WTC11 (cell line): ENCODE data around the gene CNST. TPM values are rescaled to one million over a fixed set of nuclear protein-coding genes. Genes with fewer than 3 reads are reported as not detected.

ENCODE experiments used
- ATAC-seq: fragments of 200-7000 bp; cut with Tn5 transposase; 2 replicates; pipeline ENCODE4 v1.10.0; 2021; ENCODE audit warnings: mild to moderate bottlenecking, moderate library complexity
- CTCF ChIA-PET: fragments of 300-600 bp; sonication (Branson Sonifier 250); formaldehyde crosslinking; loops from one replicate; lab custom pipeline; 2021; ENCODE audit warnings: antibody characterized with exemption; lab: Charles Lee
- POLR2A ChIA-PET: fragments of 350-600 bp; sonication (Branson Sonifier 250); formaldehyde crosslinking; loops from one replicate; lab custom pipeline; 2021; ENCODE audit warnings: antibody characterized with exemption; lab: Charles Lee
- DNase-seq: peaks from one replicate; pipeline ENCODE4 v3.0.0; 2021; ENCODE audit warnings: low spot score
- H3K27ac Mint-ChIP-seq: 2 replicates; pipeline ENCODE4 v1.8.0; 2021; ENCODE audit warnings: mixed read lengths
- H3K27me3 Mint-ChIP-seq: 2 replicates; pipeline ENCODE4 v1.8.0; 2021; ENCODE audit warnings: low read depth, mild to moderate bottlenecking, moderate library complexity, mixed read lengths
- H3K36me3 Mint-ChIP-seq: 2 replicates; pipeline ENCODE4 v1.8.0; 2021; ENCODE audit warnings: mixed read lengths
- H3K4me1 Mint-ChIP-seq: 2 replicates; pipeline ENCODE4 v1.8.0; 2022; ENCODE audit warnings: mixed read lengths
- H3K4me3 Mint-ChIP-seq: 2 replicates; pipeline ENCODE4 v1.8.0; 2021; ENCODE audit warnings: mild to moderate bottlenecking, moderate library complexity, mixed read lengths
- H3K9me3 Mint-ChIP-seq: 2 replicates; pipeline ENCODE4 v1.8.0; 2021; ENCODE audit warnings: mixed read lengths
- CREM ChIP-seq: sonication (generic); formaldehyde crosslinking; IDR thresholded peaks from 2 replicates; pipeline ENCODE4 v1.8.1; 2022; ENCODE audit warnings: mild to moderate bottlenecking, missing genetic modification reagents, moderate library complexity
- FOXK1 ChIP-seq: sonication (generic); formaldehyde crosslinking; IDR thresholded peaks from 2 replicates; pipeline ENCODE4 v1.8.0; 2022; ENCODE audit warnings: mild to moderate bottlenecking, moderate library complexity, missing genetic modification reagents
- GRHL2 ChIP-seq: fragments of 250-450 bp; sonication (Bioruptor Pico); IDR thresholded peaks from 2 replicates; pipeline ENCODE4 v1.8.0; 2022; ENCODE audit warnings: mild to moderate bottlenecking, moderate library complexity; ENCODE audit not compliant: insufficient replicate concordance, severe bottlenecking
- NFE2L1 ChIP-seq: sonication (generic); formaldehyde crosslinking; IDR thresholded peaks from 2 replicates; pipeline ENCODE4 v1.8.1; 2023; ENCODE audit warnings: missing genetic modification reagents
- PRRX2 ChIP-seq: fragments of 250-450 bp; sonication (Bioruptor Pico); IDR thresholded peaks from 2 replicates; pipeline ENCODE4 v1.8.0; 2021; ENCODE audit warnings: mild to moderate bottlenecking
- RELA ChIP-seq: sonication (generic); formaldehyde crosslinking; IDR thresholded peaks from 2 replicates; pipeline ENCODE4 v1.8.1; 2022; ENCODE audit warnings: missing genetic modification reagents, mild to moderate bottlenecking, borderline replicate concordance
- SP1 ChIP-seq: sonication (generic); formaldehyde crosslinking; conservative IDR thresholded peaks from 2 replicates; pipeline ENCODE4 v1.8.1; 2022; ENCODE audit warnings: missing genetic modification reagents
- ZNF121 ChIP-seq: sonication (generic); formaldehyde crosslinking; IDR thresholded peaks from 2 replicates; pipeline ENCODE4 v1.8.0; 2023; ENCODE audit warnings: missing genetic modification reagents
- ZNF423 ChIP-seq: fragments of 250-450 bp; sonication (Bioruptor Pico); IDR thresholded peaks from 2 replicates; pipeline ENCODE4 v2.1.2; 2022; ENCODE audit warnings: mild to moderate bottlenecking, moderate library complexity
- total RNA-seq: library from RNA; stranded (reverse); gene quantifications from 3 replicates; pipeline ENCODE4 v1.2.3, GENCODE V29; 2021
- TF ChIP-seq, protein P1 (sequence below): fragments of 200-600 bp; IDR thresholded peaks from 2 replicates; pipeline ENCODE4 v1.8.0; 2022; ENCODE audit warnings: antibody characterized with exemption
- TF ChIP-seq, protein P2 (sequence below): sonication (generic); formaldehyde crosslinking; conservative IDR thresholded peaks from 2 replicates; pipeline ENCODE4 v1.8.1; 2023; ENCODE audit warnings: mild to moderate bottlenecking, low read depth, missing genetic modification reagents, moderate library complexity
- TF ChIP-seq, protein P3 (sequence below): fragments of 250-450 bp; sonication (Bioruptor Pico); IDR thresholded peaks from 2 replicates; pipeline ENCODE4 v2.1.2; 2022; ENCODE audit warnings: mild to moderate bottlenecking, moderate library complexity
- TF ChIP-seq, protein P4 (sequence below): sonication (generic); formaldehyde crosslinking; IDR thresholded peaks from 2 replicates; pipeline ENCODE4 v1.8.1; 2023; ENCODE audit warnings: mild to moderate bottlenecking, moderate library complexity, missing genetic modification reagents
- TF ChIP-seq, protein P5 (sequence below): sonication (generic); formaldehyde crosslinking; IDR thresholded peaks from 2 replicates; pipeline ENCODE4 v1.8.1; 2023; ENCODE audit warnings: mild to moderate bottlenecking, missing genetic modification reagents, borderline replicate concordance
- TF ChIP-seq, protein P6 (sequence below): sonication (generic); formaldehyde crosslinking; IDR thresholded peaks from 2 replicates; pipeline ENCODE4 v1.8.1; 2023; ENCODE audit warnings: mild to moderate bottlenecking, missing genetic modification reagents, moderate library complexity
- TF ChIP-seq, protein P7 (sequence below): sonication (generic); formaldehyde crosslinking; IDR thresholded peaks from 2 replicates; pipeline ENCODE4 v1.8.1; 2023; ENCODE audit warnings: mild to moderate bottlenecking, missing genetic modification reagents, moderate library complexity
- TF ChIP-seq, protein P8 (sequence below): sonication (generic); formaldehyde crosslinking; IDR thresholded peaks from 2 replicates; pipeline ENCODE4 v1.8.0; 2022; ENCODE audit warnings: mild to moderate bottlenecking, missing genetic modification reagents

CNST gene
- total RNA-seq, 1 experiment from 2014 or later, result 18.4 TPM

DNA sequence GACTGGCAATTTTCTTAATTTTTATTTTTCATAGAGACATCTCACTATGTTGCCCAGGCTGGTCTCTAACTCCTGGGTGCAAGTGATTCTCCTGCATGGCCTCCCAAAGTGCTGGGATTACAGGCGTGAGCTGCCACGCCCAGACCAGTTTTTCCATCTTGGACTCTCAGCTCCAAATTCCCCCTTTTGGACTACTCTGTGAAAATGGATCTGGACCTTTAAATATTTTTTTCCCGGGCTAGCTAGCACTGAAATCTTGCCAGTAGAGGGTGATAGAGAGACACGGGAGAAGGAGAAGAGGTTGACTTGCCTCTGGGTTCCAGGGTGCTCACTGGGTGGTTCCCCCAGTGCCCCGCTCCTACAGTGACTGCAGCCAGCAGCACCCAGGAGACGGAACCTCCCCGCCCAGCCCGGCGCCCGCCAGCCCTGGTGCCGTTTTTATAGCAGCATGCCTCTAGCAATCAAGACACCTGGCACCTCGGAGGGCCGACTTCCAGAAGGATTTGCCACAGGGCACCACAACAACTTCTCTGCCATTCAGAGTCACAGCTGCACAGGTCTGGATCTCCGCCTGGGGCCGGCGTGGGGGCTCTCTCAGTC lies 123.3 kb downstream of the CNST start:
- H3K36me3 Mint-ChIP-seq, result peaks cover 19% of the 10 kb centered on the region
- H3K4me3 Mint-ChIP-seq, result no peak overlapping the region
- no peaks in the 10 kb centered on the region for H3K4me1 Mint-ChIP-seq
- DNase-seq, result peak; percentile 49
- ChIA-PET CTCF (interaction anchor here (0.6 to 2.2 kb wide), 20 partner anchors 9 to 636 kb away, joined by 3 to 17 read pairs (median 4); partner anchors contain the start of genes CNST, SCCPDH and TFB2M), POLR2A (no interaction called here)
- no peak overlapping the region for H3K27ac Mint-ChIP-seq
- H3K9me3 Mint-ChIP-seq, result peaks cover 20% of the 10 kb centered on the region
- peak; percentile 87 for ATAC-seq
- TF ChIP-seq, protein P1, sequence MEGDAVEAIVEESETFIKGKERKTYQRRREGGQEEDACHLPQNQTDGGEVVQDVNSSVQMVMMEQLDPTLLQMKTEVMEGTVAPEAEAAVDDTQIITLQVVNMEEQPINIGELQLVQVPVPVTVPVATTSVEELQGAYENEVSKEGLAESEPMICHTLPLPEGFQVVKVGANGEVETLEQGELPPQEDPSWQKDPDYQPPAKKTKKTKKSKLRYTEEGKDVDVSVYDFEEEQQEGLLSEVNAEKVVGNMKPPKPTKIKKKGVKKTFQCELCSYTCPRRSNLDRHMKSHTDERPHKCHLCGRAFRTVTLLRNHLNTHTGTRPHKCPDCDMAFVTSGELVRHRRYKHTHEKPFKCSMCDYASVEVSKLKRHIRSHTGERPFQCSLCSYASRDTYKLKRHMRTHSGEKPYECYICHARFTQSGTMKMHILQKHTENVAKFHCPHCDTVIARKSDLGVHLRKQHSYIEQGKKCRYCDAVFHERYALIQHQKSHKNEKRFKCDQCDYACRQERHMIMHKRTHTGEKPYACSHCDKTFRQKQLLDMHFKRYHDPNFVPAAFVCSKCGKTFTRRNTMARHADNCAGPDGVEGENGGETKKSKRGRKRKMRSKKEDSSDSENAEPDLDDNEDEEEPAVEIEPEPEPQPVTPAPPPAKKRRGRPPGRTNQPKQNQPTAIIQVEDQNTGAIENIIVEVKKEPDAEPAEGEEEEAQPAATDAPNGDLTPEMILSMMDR, result peak; percentile 47
- no peak for TF ChIP-seq RELA (CRISPR knock-in tag)
- TF ChIP-seq, protein P2, sequence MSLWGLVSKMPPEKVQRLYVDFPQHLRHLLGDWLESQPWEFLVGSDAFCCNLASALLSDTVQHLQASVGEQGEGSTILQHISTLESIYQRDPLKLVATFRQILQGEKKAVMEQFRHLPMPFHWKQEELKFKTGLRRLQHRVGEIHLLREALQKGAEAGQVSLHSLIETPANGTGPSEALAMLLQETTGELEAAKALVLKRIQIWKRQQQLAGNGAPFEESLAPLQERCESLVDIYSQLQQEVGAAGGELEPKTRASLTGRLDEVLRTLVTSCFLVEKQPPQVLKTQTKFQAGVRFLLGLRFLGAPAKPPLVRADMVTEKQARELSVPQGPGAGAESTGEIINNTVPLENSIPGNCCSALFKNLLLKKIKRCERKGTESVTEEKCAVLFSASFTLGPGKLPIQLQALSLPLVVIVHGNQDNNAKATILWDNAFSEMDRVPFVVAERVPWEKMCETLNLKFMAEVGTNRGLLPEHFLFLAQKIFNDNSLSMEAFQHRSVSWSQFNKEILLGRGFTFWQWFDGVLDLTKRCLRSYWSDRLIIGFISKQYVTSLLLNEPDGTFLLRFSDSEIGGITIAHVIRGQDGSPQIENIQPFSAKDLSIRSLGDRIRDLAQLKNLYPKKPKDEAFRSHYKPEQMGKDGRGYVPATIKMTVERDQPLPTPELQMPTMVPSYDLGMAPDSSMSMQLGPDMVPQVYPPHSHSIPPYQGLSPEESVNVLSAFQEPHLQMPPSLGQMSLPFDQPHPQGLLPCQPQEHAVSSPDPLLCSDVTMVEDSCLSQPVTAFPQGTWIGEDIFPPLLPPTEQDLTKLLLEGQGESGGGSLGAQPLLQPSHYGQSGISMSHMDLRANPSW, result no peak
- TF ChIP-seq, protein P3, sequence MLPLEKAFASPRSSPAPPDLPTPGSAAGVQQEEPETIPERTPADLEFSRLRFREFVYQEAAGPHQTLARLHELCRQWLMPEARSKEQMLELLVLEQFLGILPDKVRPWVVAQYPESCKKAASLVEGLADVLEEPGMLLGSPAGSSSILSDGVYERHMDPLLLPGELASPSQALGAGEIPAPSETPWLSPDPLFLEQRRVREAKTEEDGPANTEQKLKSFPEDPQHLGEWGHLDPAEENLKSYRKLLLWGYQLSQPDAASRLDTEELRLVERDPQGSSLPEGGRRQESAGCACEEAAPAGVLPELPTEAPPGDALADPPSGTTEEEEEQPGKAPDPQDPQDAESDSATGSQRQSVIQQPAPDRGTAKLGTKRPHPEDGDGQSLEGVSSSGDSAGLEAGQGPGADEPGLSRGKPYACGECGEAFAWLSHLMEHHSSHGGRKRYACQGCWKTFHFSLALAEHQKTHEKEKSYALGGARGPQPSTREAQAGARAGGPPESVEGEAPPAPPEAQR (CRISPR knock-in tag), result no peak
- TF ChIP-seq FOXK1, result no peak
- TF ChIP-seq GRHL2 (CRISPR knock-in tag), result no peak
- TF ChIP-seq CREM (CRISPR knock-in tag), result no peak
- TF ChIP-seq PRRX2 (CRISPR knock-in tag), result no peak
- TF ChIP-seq ZNF423 (CRISPR knock-in tag), result 0 out of 2 replicates have a peak, but pooled peaks have one; percentile 44
- TF ChIP-seq, protein P4, sequence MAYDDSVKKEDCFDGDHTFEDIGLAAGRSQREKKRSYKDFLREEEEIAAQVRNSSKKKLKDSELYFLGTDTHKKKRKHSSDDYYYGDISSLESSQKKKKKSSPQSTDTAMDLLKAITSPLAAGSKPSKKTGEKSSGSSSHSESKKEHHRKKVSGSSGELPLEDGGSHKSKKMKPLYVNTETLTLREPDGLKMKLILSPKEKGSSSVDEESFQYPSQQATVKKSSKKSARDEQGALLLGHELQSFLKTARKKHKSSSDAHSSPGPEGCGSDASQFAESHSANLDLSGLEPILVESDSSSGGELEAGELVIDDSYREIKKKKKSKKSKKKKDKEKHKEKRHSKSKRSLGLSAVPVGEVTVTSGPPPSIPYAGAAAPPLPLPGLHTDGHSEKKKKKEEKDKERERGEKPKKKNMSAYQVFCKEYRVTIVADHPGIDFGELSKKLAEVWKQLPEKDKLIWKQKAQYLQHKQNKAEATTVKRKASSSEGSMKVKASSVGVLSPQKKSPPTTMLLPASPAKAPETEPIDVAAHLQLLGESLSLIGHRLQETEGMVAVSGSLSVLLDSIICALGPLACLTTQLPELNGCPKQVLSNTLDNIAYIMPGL (CRISPR knock-in tag), result no peak
- peaks cover 9% of the 10 kb centered on the region; the same call in 1 of the 2 replicates for H3K27me3 Mint-ChIP-seq

DNA sequence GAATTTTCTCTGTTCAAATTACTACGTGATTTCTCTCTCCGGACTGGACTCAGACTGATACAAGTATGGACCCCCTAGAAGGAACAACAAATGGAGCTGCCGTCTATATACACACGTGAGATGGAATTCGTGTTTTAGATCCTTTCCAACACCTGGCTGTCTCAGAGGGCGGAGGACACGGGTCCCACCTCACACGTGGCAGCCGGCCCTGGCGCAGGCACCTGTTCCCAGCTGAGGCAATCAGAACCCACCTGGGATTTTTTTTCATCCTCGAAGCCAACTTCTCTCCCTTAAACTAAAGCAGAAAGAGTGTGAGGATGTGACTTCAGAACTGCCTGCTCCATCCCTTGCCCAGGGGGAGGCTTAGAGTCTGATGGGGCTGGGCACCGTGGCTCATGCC lies 123.8 kb downstream of the CNST start:
- H3K36me3 Mint-ChIP-seq, result peaks cover 24% of the 10 kb centered on the region
- no peaks in the 10 kb centered on the region for H3K4me1 Mint-ChIP-seq
- no peak for ATAC-seq
- no peak for DNase-seq
- no peak overlapping the region for H3K27ac Mint-ChIP-seq
- peaks cover 13% of the 10 kb centered on the region for H3K27me3 Mint-ChIP-seq
- H3K4me3 Mint-ChIP-seq, result no peak overlapping the region
- ChIA-PET CTCF (interaction anchor here (1.0 to 2.2 kb wide), 10 partner anchors 10 to 296 kb away, joined by 3 to 17 read pairs (median 6); partner anchors contain the start of gene SCCPDH), POLR2A (no interaction called here)
- H3K9me3 Mint-ChIP-seq, result peaks cover 25% of the 10 kb centered on the region
- TF ChIP-seq PRRX2 (CRISPR knock-in tag), result no peak
- no peak for TF ChIP-seq NFE2L1
- TF ChIP-seq, protein P5, sequence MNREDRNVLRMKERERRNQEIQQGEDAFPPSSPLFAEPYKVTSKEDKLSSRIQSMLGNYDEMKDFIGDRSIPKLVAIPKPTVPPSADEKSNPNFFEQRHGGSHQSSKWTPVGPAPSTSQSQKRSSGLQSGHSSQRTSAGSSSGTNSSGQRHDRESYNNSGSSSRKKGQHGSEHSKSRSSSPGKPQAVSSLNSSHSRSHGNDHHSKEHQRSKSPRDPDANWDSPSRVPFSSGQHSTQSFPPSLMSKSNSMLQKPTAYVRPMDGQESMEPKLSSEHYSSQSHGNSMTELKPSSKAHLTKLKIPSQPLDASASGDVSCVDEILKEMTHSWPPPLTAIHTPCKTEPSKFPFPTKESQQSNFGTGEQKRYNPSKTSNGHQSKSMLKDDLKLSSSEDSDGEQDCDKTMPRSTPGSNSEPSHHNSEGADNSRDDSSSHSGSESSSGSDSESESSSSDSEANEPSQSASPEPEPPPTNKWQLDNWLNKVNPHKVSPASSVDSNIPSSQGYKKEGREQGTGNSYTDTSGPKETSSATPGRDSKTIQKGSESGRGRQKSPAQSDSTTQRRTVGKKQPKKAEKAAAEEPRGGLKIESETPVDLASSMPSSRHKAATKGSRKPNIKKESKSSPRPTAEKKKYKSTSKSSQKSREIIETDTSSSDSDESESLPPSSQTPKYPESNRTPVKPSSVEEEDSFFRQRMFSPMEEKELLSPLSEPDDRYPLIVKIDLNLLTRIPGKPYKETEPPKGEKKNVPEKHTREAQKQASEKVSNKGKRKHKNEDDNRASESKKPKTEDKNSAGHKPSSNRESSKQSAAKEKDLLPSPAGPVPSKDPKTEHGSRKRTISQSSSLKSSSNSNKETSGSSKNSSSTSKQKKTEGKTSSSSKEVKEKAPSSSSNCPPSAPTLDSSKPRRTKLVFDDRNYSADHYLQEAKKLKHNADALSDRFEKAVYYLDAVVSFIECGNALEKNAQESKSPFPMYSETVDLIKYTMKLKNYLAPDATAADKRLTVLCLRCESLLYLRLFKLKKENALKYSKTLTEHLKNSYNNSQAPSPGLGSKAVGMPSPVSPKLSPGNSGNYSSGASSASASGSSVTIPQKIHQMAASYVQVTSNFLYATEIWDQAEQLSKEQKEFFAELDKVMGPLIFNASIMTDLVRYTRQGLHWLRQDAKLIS (CRISPR knock-in tag), result no peak
- TF ChIP-seq RELA (CRISPR knock-in tag), result no peak
- no peak for TF ChIP-seq SP1 (CRISPR knock-in tag)
- TF ChIP-seq, protein P6, sequence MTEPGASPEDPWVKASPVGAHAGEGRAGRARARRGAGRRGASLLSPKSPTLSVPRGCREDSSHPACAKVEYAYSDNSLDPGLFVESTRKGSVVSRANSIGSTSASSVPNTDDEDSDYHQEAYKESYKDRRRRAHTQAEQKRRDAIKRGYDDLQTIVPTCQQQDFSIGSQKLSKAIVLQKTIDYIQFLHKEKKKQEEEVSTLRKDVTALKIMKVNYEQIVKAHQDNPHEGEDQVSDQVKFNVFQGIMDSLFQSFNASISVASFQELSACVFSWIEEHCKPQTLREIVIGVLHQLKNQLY (CRISPR knock-in tag), result no peak
- TF ChIP-seq, protein P7, sequence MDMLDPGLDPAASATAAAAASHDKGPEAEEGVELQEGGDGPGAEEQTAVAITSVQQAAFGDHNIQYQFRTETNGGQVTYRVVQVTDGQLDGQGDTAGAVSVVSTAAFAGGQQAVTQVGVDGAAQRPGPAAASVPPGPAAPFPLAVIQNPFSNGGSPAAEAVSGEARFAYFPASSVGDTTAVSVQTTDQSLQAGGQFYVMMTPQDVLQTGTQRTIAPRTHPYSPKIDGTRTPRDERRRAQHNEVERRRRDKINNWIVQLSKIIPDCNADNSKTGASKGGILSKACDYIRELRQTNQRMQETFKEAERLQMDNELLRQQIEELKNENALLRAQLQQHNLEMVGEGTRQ, result no peak
- no peak for TF ChIP-seq ZNF121 (CRISPR knock-in tag)
- TF ChIP-seq, protein P8, sequence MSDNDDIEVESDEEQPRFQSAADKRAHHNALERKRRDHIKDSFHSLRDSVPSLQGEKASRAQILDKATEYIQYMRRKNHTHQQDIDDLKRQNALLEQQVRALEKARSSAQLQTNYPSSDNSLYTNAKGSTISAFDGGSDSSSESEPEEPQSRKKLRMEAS (CRISPR knock-in tag), result no peak
